K562 (cell line): ENCODE measurements around the gene MKNK1. TPM values are rescaled to one million over a fixed set of nuclear protein-coding genes. Genes with fewer than 3 reads are reported as not detected.

Experiments used
- ATAC-seq: fragments of 200-7000 bp; cut with Tn5 transposase; 3 replicates; pipeline ENCODE4 v1.9.1; 2020; ENCODE audit warnings: moderate library complexity
- BruUV-seq: library from RNA; stranded (reverse); fragments of 400-500 nt; replicated peaks from 2 replicates; lab custom pipeline; 2021; lab: Mats Ljungman, UMichigan
- CTCF ChIA-PET: fragments of 300-600 bp; formaldehyde crosslinking; extraction: SDS; loops from one replicate; lab custom pipeline; 2021; ENCODE audit warnings: low intra/inter-chr PET ratio; lab: Yijun Ruan, JAX
- POLR2A ChIA-PET: fragments of 300-600, 350-650 bp; sonication (Branson Sonifier 250); formaldehyde crosslinking; extraction: SDS; loops from one replicate; lab custom pipeline; 2021; ENCODE audit warnings: antibody characterized with exemption, inconsistent platforms; lab: Yijun Ruan, JAX
- DNase-seq, 4 experiments: peaks; one replicate each; pipeline versions ENCODE4 v3.0.0 to v3.0.0-alpha.2; 2011 to 2018; ENCODE audit warnings: low spot score in 3 of 4, mixed read lengths in 3 of 4; ENCODE audit errors: extremely low read depth in 1 of 4
- FAIRE-seq: peaks from 2 replicates; lab custom pipeline; 2011; peaks lifted over from hg19 to GRCh38; lab: Jason Lieb, UNC
- H2AFZ ChIP-seq: 2 replicates; pipeline ENCODE4 v1.6.0; 2011; ENCODE audit warnings: low read depth, low read length, control low read depth, inconsistent platforms
- H3K27ac ChIP-seq: fragments of 200-600 bp; 3 replicates; pipeline ENCODE4 v1.8.0; 2011; ENCODE audit warnings: low read depth, mild to moderate bottlenecking, control low read depth, inconsistent platforms, low read length, moderate library complexity, mixed read lengths; ENCODE audit errors: extremely low read depth
- H3K27me3 ChIP-seq, 2 experiments: fragments of 300-600 bp in 1 of 2; 2 replicates in 1 of 2; 3 replicates in 1 of 2; pipeline versions ENCODE4 v1.6.0 to v1.8.0; 2011; ENCODE audit warnings: inconsistent platforms in 2 of 2, low read length in 2 of 2, mild to moderate bottlenecking in 1 of 2, mixed read lengths in 1 of 2, moderate library complexity in 1 of 2; ENCODE audit not compliant: control insufficient read depth in 2 of 2, insufficient read depth in 2 of 2
- H3K36me3 ChIP-seq: fragments of 300-600 bp; 3 replicates; pipeline ENCODE4 v1.8.0; 2011; ENCODE audit warnings: mild to moderate bottlenecking, low read length, inconsistent platforms; ENCODE audit not compliant: control insufficient read depth, insufficient read depth
- H3K4me1 ChIP-seq, 2 experiments: fragments of 200-600 bp in 1 of 2; replicated peaks in 1 of 2; 2 replicates in 1 of 2; 3 replicates in 1 of 2; pipeline versions ENCODE4 v1.5.1 to v1.8.0; 2011; ENCODE audit warnings: inconsistent platforms in 2 of 2, low read length in 2 of 2, mild to moderate bottlenecking in 1 of 2, mixed read lengths in 1 of 2, moderate library complexity in 1 of 2; ENCODE audit not compliant: control insufficient read depth in 2 of 2, insufficient read depth in 2 of 2
- H3K4me2 ChIP-seq: 2 replicates; pipeline ENCODE4 v1.6.1; 2011; ENCODE audit warnings: low read length, control low read depth, inconsistent platforms, mixed read lengths; ENCODE audit not compliant: insufficient read depth
- H3K4me3 ChIP-seq: fragments of 200-600 bp; sonication (generic), shearing (Covaris generic); 2 replicates; pipeline ENCODE4 v1.5.1; 2016; ENCODE audit warnings: control low read depth, inconsistent platforms
- H3K79me2 ChIP-seq: fragments of 200-600 bp; 3 replicates; pipeline ENCODE4 v1.8.0; 2011; ENCODE audit warnings: low read length, inconsistent platforms; ENCODE audit not compliant: control insufficient read depth, insufficient read depth
- H3K9ac ChIP-seq, 2 experiments: 2 replicates each; pipeline versions ENCODE4 v1.6.0 to v1.6.1; 2011; ENCODE audit warnings: low read depth in 2 of 2, low read length in 2 of 2, control low read depth in 1 of 2, inconsistent platforms in 1 of 2, mild to moderate bottlenecking in 1 of 2, mixed read lengths in 1 of 2; ENCODE audit not compliant: insufficient read depth in 1 of 2
- H3K9me1 ChIP-seq: one replicate; pipeline ENCODE4 v1.6.0; 2011; ENCODE audit warnings: inconsistent platforms, mild to moderate bottlenecking, low read length, moderate library complexity; ENCODE audit not compliant: control insufficient read depth, insufficient read depth
- H3K9me3 ChIP-seq: replicated peaks from 2 replicates; pipeline ENCODE4 v1.5.1; 2011; ENCODE audit warnings: low read depth, low read length, inconsistent platforms; ENCODE audit not compliant: control insufficient read depth, insufficient read depth
- H4K20me1 ChIP-seq: replicated peaks from 2 replicates; pipeline ENCODE4 v1.6.1; 2011; ENCODE audit warnings: low read length, inconsistent platforms, mixed read lengths; ENCODE audit not compliant: control insufficient read depth, insufficient read depth
- CBX5 ChIP-seq: IDR thresholded peaks from 2 replicates; pipeline ENCODE4 v1.6.1; 2014; ENCODE audit warnings: low read depth, borderline replicate concordance
- CREB1 ChIP-seq, 2 experiments: sonication (generic) in 1 of 2; formaldehyde crosslinking in 1 of 2; IDR thresholded peaks; 2 replicates each; pipeline versions ENCODE4 v1.6.1 to v1.8.0; 2012 to 2022; ENCODE audit warnings: inconsistent platforms in 1 of 2, mild to moderate bottlenecking in 1 of 2, missing genetic modification reagents in 1 of 2, moderate library complexity in 1 of 2
- CTCF ChIP-seq, 3 experiments: IDR thresholded peaks in 2 of 3; conservative IDR thresholded peaks in 1 of 3; 2 replicates each; pipeline ENCODE4 v1.5.1; 2011 to 2012; ENCODE audit warnings: low read length in 3 of 3, mild to moderate bottlenecking in 3 of 3, control low read depth in 2 of 3, improper control_type of control experiment in 1 of 3, inconsistent platforms in 1 of 3, low read depth in 1 of 3, mixed read lengths in 1 of 3, moderate library complexity in 1 of 3; ENCODE audit not compliant: insufficient read depth in 2 of 3
- E2F4 ChIP-seq: sonication (generic); formaldehyde crosslinking; IDR thresholded peaks from 2 replicates; pipeline ENCODE4 v1.8.0; 2022; ENCODE audit warnings: mild to moderate bottlenecking, low read depth, missing genetic modification reagents
- EGR1 ChIP-seq: fragments of 450-650 bp; conservative IDR thresholded peaks from 2 replicates; pipeline ENCODE4 v1.6.1; 2017; ENCODE audit warnings: mild to moderate bottlenecking
- GABPB1 ChIP-seq: sonication (generic); formaldehyde crosslinking; IDR thresholded peaks from 2 replicates; pipeline ENCODE4 v1.8.0; 2022; ENCODE audit warnings: mild to moderate bottlenecking, missing genetic modification reagents
- HMGN3 ChIP-seq: IDR thresholded peaks from 2 replicates; pipeline ENCODE4 v1.6.1; 2011; ENCODE audit warnings: borderline replicate concordance, low read depth, mild to moderate bottlenecking, mixed read lengths, low read length; ENCODE audit not compliant: insufficient read length; ENCODE audit errors: extremely low read depth
- KDM2B ChIP-seq: fragments of 250-450 bp; sonication (Bioruptor Pico); IDR thresholded peaks from 2 replicates; pipeline ENCODE4 v1.8.0; 2021; ENCODE audit warnings: mild to moderate bottlenecking, moderate library complexity
- KDM4B ChIP-seq, 2 experiments: fragments of 450-650 bp in 1 of 2; sonication (generic) in 1 of 2; IDR thresholded peaks; 2 replicates each; pipeline ENCODE4 v1.6.1; 2016 to 2017; ENCODE audit warnings: borderline replicate concordance in 2 of 2, antibody characterized with exemption in 1 of 2, low read depth in 1 of 2, mild to moderate bottlenecking in 1 of 2
- PRDM10 ChIP-seq: fragments of 450-650 bp; IDR thresholded peaks from 2 replicates; pipeline ENCODE4 v1.6.1; 2018; ENCODE audit not compliant: partially characterized antibody
- PRMT5 ChIP-seq: sonication (generic); formaldehyde crosslinking; IDR thresholded peaks from 2 replicates; pipeline ENCODE4 v1.5.0; 2020; ENCODE audit warnings: missing genetic modification reagents
- RAD21 ChIP-seq, 2 experiments: fragments of 250-450 bp in 1 of 2; fragments of 450-650 bp in 1 of 2; sonication (Bioruptor Pico) in 1 of 2; formaldehyde crosslinking in 1 of 2; IDR thresholded peaks in 1 of 2; conservative IDR thresholded peaks in 1 of 2; 2 replicates each; pipeline versions ENCODE4 v1.4.0 to v1.8.0; 2020 to 2022; ENCODE audit warnings: mild to moderate bottlenecking in 2 of 2, moderate library complexity in 1 of 2
- TRIM28 ChIP-seq: fragments of 450-650 bp; IDR thresholded peaks from 2 replicates; pipeline ENCODE4 v1.6.1; 2017
- WGBS: fragments of 100-300 bp; shearing (Covaris generic); methylation state at CpG from one replicate; pipeline ENCODE4 v1.1.6; 2016; ENCODE audit warnings: low coverage, mixed read lengths; ENCODE audit not compliant: insufficient coverage; ENCODE audit errors: missing lambda C conversion rate; 5-methylcytosine and 5-hydroxymethylcytosine counted together
- in situ Hi-C: fragments of 300-500 bp; cut with MboI; formaldehyde crosslinking; loops from 4 replicates; pipeline ENCODE4 v1.15.0; 2018; ENCODE audit warnings: inconsistent platforms, mixed read lengths
- intact Hi-C: fragments of 100-400 bp; cut with micrococcal nuclease; formaldehyde crosslinking; loops from 2 replicates; pipeline ENCODE4 v1.14.2; 2022
- polyA plus RNA-seq, 8 experiments: library from polyadenylated mRNA; depleted of rRNA in 4 of 8; stranded (reverse) in 5 of 8; unstranded in 3 of 8; fragments of >200 nt; fragmentation: Nextera tagmentation in 2 of 8; fragmentation: Illumina TruSeq in 1 of 8; extraction: Ambion mirVana in 2 of 8; extraction: Trizol in 1 of 8; gene quantifications; 2 replicates each; pipeline versions ENCODE4 v1.2.1 to v1.2.3, GENCODE V29; 2011 to 2014; ENCODE audit warnings: inconsistent platforms in 1 of 8, missing spikeins in 1 of 8
- total RNA-seq, 7 experiments: library from RNA; depleted of rRNA in 6 of 7; stranded (reverse); fragments of >200 nt in 6 of 7; fragmentation: Illumina TruSeq in 2 of 7; extraction: Trizol in 2 of 7; gene quantifications; 2 replicates each; pipeline versions ENCODE4 v1.2.1 to v1.2.3, GENCODE V29; 2011 to 2021; ENCODE audit warnings: low replicate concordance in 1 of 7

Gene MKNK1
- total and polyA plus RNA-seq, 9 of the 15 experiments (the other 6 are each of a cell fraction or from before 2014, with no cell fraction given) = 27.7 to 51.3 (median 43.7) TPM

GRCh38 chr1:46528297-46528955 is 75.6 kb downstream of the MKNK1 start:
- H4K20me1 ChIP-seq = no peaks in the 10 kb centered on the region
- TF ChIP-seq RAD21 (CRISPR knock-in tag; conservative IDR thresholded peaks at IDR 0.05 in 1 of 2, IDR thresholded peaks at IDR 0.05 in 1 of 2) = peak in 1 of 2 experiments; percentile 20; a peak in 2 of 4 replicates
- peak; percentile 16 to 59 (median 54); a peak in 5 of 6 replicates for TF ChIP-seq CTCF (IDR thresholded peaks at IDR 0.05 in 2 of 3, conservative IDR thresholded peaks at IDR 0.05 in 1 of 3; ENCODE audit: insufficient read depth in 2 of 3, low read depth in 1 of 3, low read length in 3 of 3)
- no peak for TF ChIP-seq TRIM28
- TF ChIP-seq PRDM10 = peak; percentile 62
- TF ChIP-seq E2F4 (CRISPR knock-in tag) = no peak
- TF ChIP-seq HMGN3 = peak; percentile 0
- TF ChIP-seq GABPB1 = peak; percentile 14; the same call in 1 of the 2 replicates
- no peak for TF ChIP-seq KDM2B (CRISPR knock-in tag)
- 0 out of 2 replicates have a peak, but pooled peaks have one; percentile 18 for TF ChIP-seq EGR1
- no peak for TF ChIP-seq CREB1 (IDR thresholded peaks at IDR 0.05)
- TF ChIP-seq CREB1 (CRISPR knock-in tag; IDR thresholded peaks at IDR 0.05) = 0 out of 2 replicates have a peak, but pooled peaks have one; percentile 1
- no peak for TF ChIP-seq CBX5
- 0 out of 4 replicates have a peak, but pooled peaks of 1 of the 2 experiments have one; percentile 4 for TF ChIP-seq KDM4B (IDR thresholded peaks at IDR 0.05; ENCODE audit: borderline replicate concordance in 2 of 2, low read depth in 1 of 2)
- no peak for TF ChIP-seq PRMT5 (CRISPR knock-in tag)

More at GRCh38 chr1:46528297-46528955, 75.6 kb downstream of the MKNK1 start:
- no TSS peak for BruUV-seq
- H3K9me3 ChIP-seq = no peaks in the 10 kb centered on the region
- in situ Hi-C loops = loop anchor here (5.0 kb wide), 2 partner anchors 51 to 81 kb away; no protein-coding TSS in a partner anchor
- H3K27ac ChIP-seq = no peak overlapping the region
- intact Hi-C loops = loop anchor here (1.0 to 2.0 kb wide), 5 partner anchors 51 to 196 kb away; no protein-coding TSS in a partner anchor
- WGBS = 27% methylated on average over 11 of the region's 11 CpGs
- ChIA-PET POLR2A (interaction anchor here (0.6 to 2.4 kb wide), 12 partner anchors 10 to 240 kb away, joined by 3 to 7 read pairs (median 3); no protein-coding TSS in a partner anchor), CTCF (interaction anchor here (0.6 to 7.0 kb wide), 9 partner anchors 20 to 197 kb away, joined by 3 to 144 read pairs (median 8); no protein-coding TSS in a partner anchor)
- no peaks in the 10 kb centered on the region for H3K9me1 ChIP-seq
- no peak overlapping the region for H3K9ac ChIP-seq
- ATAC-seq (peak; percentile 27; the same call in 2 of the 3 replicates), DNase-seq (peak; percentile 32 to 68 (median 50)), FAIRE-seq (no peak)
- peaks cover 40 to 50% of the 10 kb centered on the region in 2 experiments for H3K4me1 ChIP-seq
- H3K4me3 ChIP-seq = no peak overlapping the region
- no peak overlapping the region for H2AFZ ChIP-seq
- H3K79me2 ChIP-seq = no peaks in the 10 kb centered on the region
- no peak overlapping the region for H3K4me2 ChIP-seq
- H3K27me3 ChIP-seq = no peaks in the 10 kb centered on the region
- no peaks in the 10 kb centered on the region for H3K36me3 ChIP-seq
